Endodermal cell (in vitro differentiated cells): ENCODE measurements around the gene SYNJ2. TPM values are rescaled to one million over a fixed set of nuclear protein-coding genes. Genes with fewer than 3 reads are reported as not detected.

Experiments used
- DNase-seq: peaks from one replicate; pipeline ENCODE4 v3.0.0-alpha.2; 2017
- H3K27ac ChIP-seq: 2 replicates; pipeline ENCODE4 v1.5.1; 2013; ENCODE audit warnings: mild to moderate bottlenecking, low read depth, low read length, moderate library complexity
- H3K27me3 ChIP-seq: 2 replicates; pipeline ENCODE4 v1.6.1; 2013; ENCODE audit warnings: mild to moderate bottlenecking, low read length, moderate library complexity; ENCODE audit not compliant: insufficient read depth, control insufficient read depth, poor library complexity, severe bottlenecking
- H3K36me3 ChIP-seq: 2 replicates; pipeline ENCODE4 v1.7.0; 2013; ENCODE audit warnings: mild to moderate bottlenecking, low read length, moderate library complexity; ENCODE audit not compliant: control insufficient read depth, insufficient read depth
- H3K4me1 ChIP-seq: one replicate; pipeline ENCODE4 v1.7.0; 2013; ENCODE audit warnings: low read length; ENCODE audit not compliant: control insufficient read depth, insufficient read depth
- H3K4me3 ChIP-seq: 2 replicates; pipeline ENCODE4 v1.5.1; 2013; ENCODE audit warnings: mild to moderate bottlenecking, low read length, moderate library complexity
- H3K9ac ChIP-seq: 2 replicates; pipeline ENCODE4 v1.6.1; 2013; ENCODE audit warnings: mild to moderate bottlenecking, low read length, moderate library complexity; ENCODE audit not compliant: poor library complexity, severe bottlenecking; ENCODE audit errors: extremely low read depth
- H3K9me3 ChIP-seq: 2 replicates; pipeline ENCODE4 v1.6.1; 2013; ENCODE audit warnings: mild to moderate bottlenecking, low read length, moderate library complexity; ENCODE audit not compliant: control insufficient read depth
- H3K27ac Mint-ChIP-seq: 2 replicates; pipeline ENCODE4 v1.8.0; 2020; ENCODE audit warnings: mixed read lengths
- H3K27me3 Mint-ChIP-seq: 2 replicates; pipeline ENCODE4 v1.8.0; 2021; ENCODE audit warnings: mild to moderate bottlenecking, mixed read lengths; ENCODE audit not compliant: insufficient read depth
- H3K36me3 Mint-ChIP-seq: 2 replicates; pipeline ENCODE4 v1.8.0; 2020; ENCODE audit warnings: low read depth, mixed read lengths
- H3K4me1 Mint-ChIP-seq: 2 replicates; pipeline ENCODE4 v1.8.0; 2020; ENCODE audit warnings: mixed read lengths
- H3K4me3 Mint-ChIP-seq: 2 replicates; pipeline ENCODE4 v1.8.0; 2020; ENCODE audit warnings: mild to moderate bottlenecking, moderate library complexity, mixed read lengths
- H3K9me3 Mint-ChIP-seq: 2 replicates; pipeline ENCODE4 v1.8.0; 2020; ENCODE audit warnings: mild to moderate bottlenecking, mixed read lengths
- CTCF ChIP-seq: fragments of 200-600 bp; sonication (generic); conservative IDR thresholded peaks from 2 replicates; pipeline ENCODE4 v1.5.0; 2021; ENCODE audit warnings: antibody characterized with exemption, mild to moderate bottlenecking
- WGBS, 2 experiments: methylation state at CpG; one replicate each; pipeline versions ENCODE4 v1.1.5 to v1.1.7; 2013; ENCODE audit warnings: missing lambda C conversion rate in 2 of 2, mixed read lengths in 1 of 2; ENCODE audit not compliant: insufficient coverage in 1 of 2, insufficient read length in 1 of 2; 5-methylcytosine and 5-hydroxymethylcytosine counted together
- total RNA-seq, 2 donors: library from RNA; stranded (reverse); fragmentation: NEBNext Ultra II Directional in 1 of 2; extraction: Animal tissue kit (Norgen Biotek cat#: 25700) in 1 of 2; gene quantifications; 2 replicates in 1 of 2; 3 replicates in 1 of 2; pipeline ENCODE4 v1.2.1, GENCODE V29; 2021

SYNJ2 gene
- total RNA-seq, 2 donors from 2014 or later = 21.2 to 32.8 TPM

- Mint-ChIP-seq H3K27ac (no peak overlapping the region), H3K36me3 (no peaks in the 10 kb centered on the region), H3K4me1 (peaks cover 9% of the 10 kb centered on the region), H3K4me3 (no peak overlapping the region), H3K27me3 (peaks cover 45% of the 10 kb centered on the region), H3K9me3 (no peaks in the 10 kb centered on the region)
- H3K4me1 ChIP-seq = no peaks in the 10 kb centered on the region
- no peak overlapping the region for H3K27ac ChIP-seq
- DNase-seq = peak; percentile 44
- H3K36me3 ChIP-seq = no peaks in the 10 kb centered on the region
- H3K9me3 ChIP-seq = no peaks in the 10 kb centered on the region
- TF ChIP-seq CTCF = no peak
- no peak overlapping the region for H3K4me3 ChIP-seq
- 92 to 98% methylated on average over 8 to 10 of the region's 10 CpGs for WGBS, 2 experiments
- no peak overlapping the region for H3K9ac ChIP-seq
- H3K27me3 ChIP-seq = no peaks in the 10 kb centered on the region
These were observed 4.4 kb upstream of the SYNJ2 start for GRCh38 chr6:157977176-157977804.

- Mint-ChIP-seq H3K27me3 (peaks cover 45% of the 10 kb centered on the region), H3K4me3 (no peak overlapping the region), H3K36me3 (no peaks in the 10 kb centered on the region), H3K9me3 (no peaks in the 10 kb centered on the region), H3K27ac (no peak overlapping the region), H3K4me1 (peaks cover 11% of the 10 kb centered on the region)
- no peak for TF ChIP-seq CTCF
- H3K27me3 ChIP-seq = no peaks in the 10 kb centered on the region
- no peak overlapping the region for H3K27ac ChIP-seq
- H3K4me3 ChIP-seq = no peak overlapping the region
- H3K9me3 ChIP-seq = no peaks in the 10 kb centered on the region
- no peaks in the 10 kb centered on the region for H3K4me1 ChIP-seq
- WGBS, 2 experiments = 89 to 90% methylated on average over 12 to 16 of the region's 16 CpGs
- H3K9ac ChIP-seq = no peak overlapping the region
- DNase-seq = no peak
- no peaks in the 10 kb centered on the region for H3K36me3 ChIP-seq
These were observed 3.5 kb upstream of the SYNJ2 start for GRCh38 chr6:157978021-157978783.

DNA sequence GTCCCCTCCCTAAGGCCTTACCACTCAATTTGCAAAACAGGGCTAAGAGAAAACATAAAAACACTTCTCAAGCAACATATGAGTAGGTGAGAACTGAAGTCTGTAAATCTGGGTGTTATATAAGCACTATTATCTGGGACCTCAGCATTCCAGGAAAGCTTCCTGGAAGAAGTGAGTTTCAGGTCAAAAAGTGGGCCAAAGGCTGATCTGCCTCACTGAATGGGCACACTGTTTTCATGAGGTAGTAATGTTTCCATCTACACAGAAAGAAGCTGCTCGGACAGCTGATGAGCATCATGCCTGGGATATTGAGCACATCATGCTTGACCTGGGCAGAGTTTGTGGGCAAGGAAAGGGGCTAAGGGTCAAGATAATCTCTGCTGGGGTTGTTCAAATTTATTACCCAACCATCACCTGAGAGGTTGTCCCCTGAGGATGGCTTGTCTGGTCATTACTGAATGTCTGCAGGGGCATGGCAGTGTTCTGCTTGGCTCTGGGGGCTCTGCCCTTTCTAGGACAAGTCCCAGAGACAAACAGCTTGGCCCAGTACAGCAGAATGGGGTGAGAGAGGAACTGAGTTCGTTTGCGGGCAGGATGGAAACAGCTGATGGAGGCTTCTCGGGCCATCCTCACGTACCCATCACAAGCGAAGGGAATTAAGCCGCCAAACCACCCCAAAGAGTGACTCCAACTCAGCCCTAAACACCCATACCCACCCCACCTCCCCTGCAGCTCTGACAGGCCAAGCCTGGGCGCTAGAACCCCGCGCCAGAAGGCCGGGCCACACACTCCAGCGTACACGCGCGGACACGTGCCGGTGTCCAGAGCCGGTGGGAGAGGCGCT lies 1.2 kb upstream of the SYNJ2 start:
- Mint-ChIP-seq H3K36me3 (no peaks in the 10 kb centered on the region), H3K27me3 (peaks cover 45% of the 10 kb centered on the region), H3K27ac (no peak overlapping the region), H3K9me3 (no peaks in the 10 kb centered on the region), H3K4me3 (peak overlapping the region; percentile 70), H3K4me1 (peaks cover 14% of the 10 kb centered on the region)
- no peak for TF ChIP-seq CTCF
- Histone ChIP-seq H3K27me3 (no peaks in the 10 kb centered on the region), H3K9me3 (no peaks in the 10 kb centered on the region), H3K4me1 (peaks cover 3% of the 10 kb centered on the region), H3K36me3 (no peaks in the 10 kb centered on the region), H3K4me3 (peak overlapping the region; percentile 88), H3K27ac (no peak overlapping the region), H3K9ac (no peak overlapping the region)
- no peak for DNase-seq
- WGBS, 2 experiments = 93 to 100% methylated on average over 2 to 19 of the region's 19 CpGs
